NCI-H446 treated with DMSO at 0.1 percent for 48 hours (cell line): ENCODE results near the gene IL13RA1.
A peak's percentile ranks its signal among the peaks of the same experiment; 100 is the strongest.
"Not testable (repeated sequence)": the region's sequence is repeated elsewhere in the genome, so short reads cannot be mapped to it uniquely, and the experiment has no call there.

ENCODE experiments used
- DNase-seq: peaks from one replicate; lab custom pipeline; 2025; lab: John Stamatoyannopoulos, UW

IL13RA1 gene

GRCh38 chrX:118726887-118727685 lies at the start of gene IL13RA1:
TSS of gene IL13RA1 (plus strand) at chrX:118727606. CDS start at chrX:118727639, 33 bp downstream.
- peak; percentile 10 for DNase-seq

DNA sequence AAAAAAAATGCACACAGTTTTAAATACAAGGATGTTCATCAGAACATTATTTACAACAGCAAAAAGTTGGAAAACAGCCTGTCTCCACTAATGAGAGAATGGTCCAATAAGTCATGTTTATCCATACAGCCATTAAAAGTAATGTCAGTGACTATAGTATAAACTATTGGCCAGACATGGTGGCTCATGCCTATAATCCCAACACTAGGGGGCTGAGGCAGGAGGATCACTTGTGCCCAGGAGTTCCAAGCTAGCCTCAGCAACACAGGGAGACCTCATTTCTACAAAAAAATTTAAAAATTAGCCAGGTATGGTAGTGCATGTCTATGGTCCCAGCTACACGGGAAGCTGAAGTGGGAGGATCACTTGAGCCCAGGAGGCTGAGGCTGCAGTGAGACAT lies 48.1 kb upstream of the IL13RA1 start:
- no peak for DNase-seq

DNA sequence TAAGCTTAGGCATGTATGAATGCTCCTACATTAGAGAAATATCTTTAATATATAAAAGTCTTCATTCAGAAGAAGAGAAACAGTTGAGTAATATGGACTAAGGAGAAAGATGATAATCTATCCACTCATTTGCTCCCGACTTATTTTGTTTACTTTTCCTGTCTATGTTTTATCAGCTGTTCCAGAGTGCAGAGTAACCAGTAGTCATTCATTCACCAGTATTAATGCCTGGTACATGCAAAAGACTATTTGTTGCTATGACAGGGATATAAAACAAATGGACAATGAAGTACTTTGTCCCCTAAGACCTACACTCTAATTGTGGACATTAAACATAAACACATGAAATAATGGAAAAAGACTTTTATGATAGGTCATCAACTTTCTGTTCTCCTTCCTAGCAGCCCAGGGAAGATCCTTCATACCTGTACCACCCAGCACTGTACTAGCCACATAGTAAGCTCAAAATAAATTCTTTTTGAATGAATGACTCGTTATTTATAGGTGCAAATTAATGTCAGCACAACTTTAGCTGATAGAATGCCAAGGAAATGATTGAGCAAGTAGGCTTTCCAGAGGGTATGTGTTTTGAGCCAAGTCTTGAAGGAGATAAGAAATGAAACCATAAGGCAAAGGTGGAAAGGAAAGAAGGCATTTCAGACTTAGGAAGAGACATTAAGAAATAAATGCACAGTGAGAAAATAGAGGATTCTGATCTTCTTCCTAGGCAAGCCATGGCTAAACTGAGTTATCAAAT lies 45.0 kb upstream of the IL13RA1 start:
- no peak for DNase-seq

GRCh38 chrX:118685393-118685792 lies 42.0 kb upstream of the IL13RA1 start:
- DNase-seq, result no peak

GRCh38 chrX:118688935-118689334 lies 38.5 kb upstream of the IL13RA1 start:
- no peak for DNase-seq

DNA sequence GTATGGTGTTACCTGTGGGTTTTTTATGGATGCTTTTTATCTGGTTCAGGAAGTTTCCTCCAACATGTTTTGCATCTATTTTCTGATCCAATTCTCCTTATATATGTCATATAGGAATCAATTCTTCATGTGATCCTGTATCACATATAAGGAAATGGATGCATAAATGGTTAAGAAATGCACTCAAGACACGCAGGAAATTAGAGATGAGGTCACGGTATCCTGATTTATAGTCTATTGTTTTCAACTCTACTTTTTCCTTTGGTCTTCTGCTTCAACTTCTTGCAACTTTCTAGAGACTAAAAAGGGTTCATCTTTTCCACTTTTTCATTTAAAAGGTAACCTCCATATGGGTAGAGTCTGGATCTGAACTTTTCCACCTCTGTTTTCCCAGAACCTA lies 33.6 kb upstream of the IL13RA1 start:
- no peak for DNase-seq

DNA sequence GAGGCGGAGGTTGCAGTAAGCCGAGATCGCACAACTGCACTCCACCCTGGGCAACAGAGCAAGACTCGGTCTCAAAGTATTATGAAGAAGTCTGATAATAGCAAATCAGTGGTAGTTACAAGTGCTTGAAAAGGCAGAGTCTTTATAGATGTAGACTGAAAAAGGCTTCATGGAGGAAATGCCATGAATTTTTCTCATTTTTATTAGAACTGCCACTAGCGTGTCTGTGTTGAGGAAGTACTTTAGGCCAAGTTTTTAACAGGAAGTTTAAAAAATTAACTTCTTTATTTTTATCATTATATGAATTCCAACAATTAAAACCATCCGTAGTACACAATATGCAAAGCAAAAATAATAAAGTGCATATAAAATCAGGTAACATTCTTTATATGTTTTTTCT lies 32.8 kb upstream of the IL13RA1 start:
- no peak for DNase-seq

DNA sequence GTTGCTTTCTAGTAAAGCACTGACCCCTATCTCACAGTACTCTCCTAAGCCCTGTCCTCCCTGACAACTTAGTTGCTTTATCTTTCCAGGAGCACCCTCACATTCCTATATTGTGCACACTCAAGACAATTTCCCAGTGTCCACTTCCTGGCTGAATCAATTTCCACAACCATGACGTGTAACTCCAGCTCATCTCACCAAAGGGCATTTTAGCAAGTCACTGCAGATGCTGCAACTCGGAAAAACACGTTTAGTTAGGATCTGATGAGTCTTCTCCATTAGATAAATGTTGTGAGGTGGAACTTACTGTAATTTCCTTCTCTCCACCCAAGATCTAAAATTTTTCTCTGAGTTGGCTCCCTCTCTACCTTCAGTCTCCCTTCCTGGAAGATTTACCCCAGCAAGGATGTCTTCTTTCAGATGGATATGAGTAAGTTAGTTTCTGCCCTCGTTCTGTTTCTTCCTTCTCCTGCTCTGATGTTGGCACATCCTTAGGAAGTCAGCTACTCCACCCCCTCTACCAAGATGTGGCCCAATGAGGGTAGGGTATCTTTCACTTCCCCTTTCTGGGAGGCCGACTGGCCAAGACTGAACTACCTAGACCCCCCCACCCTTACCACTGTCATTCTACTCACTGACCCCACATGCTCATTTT lies 28.8 kb upstream of the IL13RA1 start:
- DNase-seq, result no peak

GRCh38 chrX:118702741-118703140 lies 24.7 kb upstream of the IL13RA1 start:
- no peak for DNase-seq

GRCh38 chrX:118706681-118707080 lies 20.7 kb upstream of the IL13RA1 start:
- no peak for DNase-seq

- DNase-seq, result no peak
Observed at GRCh38 chrX:118714521-118714920, 12.9 kb upstream of the IL13RA1 start.

DNA sequence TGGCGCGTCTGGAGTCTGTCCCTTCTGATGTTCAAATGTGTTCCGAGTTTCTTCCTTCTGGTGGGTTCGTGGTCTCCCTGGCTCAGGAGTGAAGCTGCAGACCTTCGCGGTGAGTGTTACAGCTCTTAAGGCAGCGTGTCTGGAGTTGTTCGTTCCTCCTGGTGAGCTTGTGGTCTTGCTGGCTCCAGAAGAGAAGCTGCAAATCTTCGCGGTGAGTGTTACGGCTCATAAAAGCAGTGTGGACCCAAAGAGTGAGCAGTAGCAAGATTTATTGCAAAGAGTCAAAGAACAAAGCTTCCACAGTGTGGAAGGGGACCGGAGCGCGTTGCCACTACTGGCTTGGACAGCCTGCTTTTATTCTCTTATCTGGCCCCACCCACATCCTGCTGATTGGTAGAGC lies 11.5 kb upstream of the IL13RA1 start:
- not testable (repeated sequence) for DNase-seq

DNA sequence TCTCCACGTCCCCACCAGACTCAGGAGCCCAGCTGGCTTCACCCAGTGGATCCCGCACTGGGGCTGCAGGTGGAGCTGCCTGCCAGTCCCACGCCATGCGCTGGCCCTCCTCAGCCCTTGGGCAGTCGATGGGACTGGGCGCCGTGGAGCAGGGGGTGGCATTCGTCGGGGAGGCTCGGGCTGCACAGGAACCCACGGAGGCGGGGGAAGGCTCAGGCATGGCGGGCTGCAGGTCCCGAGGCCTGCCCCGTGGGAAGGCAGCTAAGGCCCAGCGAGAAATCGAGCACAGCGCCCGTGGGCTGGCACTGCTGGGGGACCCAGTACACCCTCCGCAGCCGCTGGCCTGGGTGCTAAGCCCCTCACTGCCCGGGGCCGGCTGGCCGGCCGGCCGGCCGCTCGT lies 10.6 kb upstream of the IL13RA1 start:
- DNase-seq, result not testable (repeated sequence)

GRCh38 chrX:118717678-118718391 lies 9.6 kb upstream of the IL13RA1 start:
- no peak for DNase-seq

GRCh38 chrX:118718737-118719136 lies 8.7 kb upstream of the IL13RA1 start:
- DNase-seq, result no peak

DNA sequence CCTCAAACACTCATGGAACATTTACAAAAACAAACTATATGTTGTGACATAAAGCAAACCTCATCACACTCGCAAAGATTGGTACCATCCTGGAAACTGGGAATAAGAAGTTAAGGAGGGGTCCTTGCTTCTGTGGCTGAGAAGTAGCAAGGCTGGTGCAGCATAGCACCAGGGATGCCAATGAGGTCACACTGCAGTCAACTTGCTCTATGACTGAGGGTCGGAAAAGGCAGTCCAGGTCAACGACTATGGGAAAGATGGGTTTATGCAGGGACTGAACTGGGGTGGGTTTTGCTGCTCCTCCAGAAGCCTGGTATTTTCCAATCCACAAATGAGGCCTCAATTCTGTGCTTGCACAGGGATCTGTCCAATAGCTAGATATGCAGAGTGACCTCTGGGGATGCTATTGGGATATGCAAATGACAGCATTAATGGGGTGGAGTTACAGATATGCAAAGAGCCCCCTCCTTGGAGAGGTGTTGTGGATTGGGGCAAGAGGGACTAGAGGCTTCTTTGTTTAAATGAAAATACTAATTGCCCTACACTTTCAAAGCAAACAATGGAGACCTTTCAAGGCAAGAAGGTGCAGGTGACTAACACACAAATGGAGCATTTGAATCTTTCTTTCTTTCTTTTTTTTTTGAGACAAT lies 7.2 kb upstream of the IL13RA1 start:
- DNase-seq, result no peak

DNA sequence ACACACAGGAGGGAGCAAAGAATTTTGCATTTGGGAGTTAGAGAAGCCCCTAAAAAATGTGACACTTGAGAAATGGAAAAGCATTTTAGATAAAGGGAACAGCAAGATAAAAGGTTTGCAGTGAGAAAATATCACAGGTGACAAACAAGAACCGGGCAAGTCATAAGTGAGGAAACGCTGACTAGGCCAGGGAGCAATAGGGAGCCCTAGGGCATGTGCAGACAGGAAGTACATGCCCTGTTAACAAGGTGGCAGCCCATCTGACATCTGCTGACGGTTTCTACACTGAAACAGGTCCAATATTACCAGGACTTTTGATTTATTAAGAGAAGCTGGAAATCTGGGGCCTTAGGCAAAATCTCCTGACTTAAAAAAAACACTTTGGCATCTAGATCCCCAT lies 4.0 kb upstream of the IL13RA1 start:
- no peak for DNase-seq

GRCh38 chrX:118724365-118724764 lies 3.0 kb upstream of the IL13RA1 start:
- DNase-seq, result no peak

DNA sequence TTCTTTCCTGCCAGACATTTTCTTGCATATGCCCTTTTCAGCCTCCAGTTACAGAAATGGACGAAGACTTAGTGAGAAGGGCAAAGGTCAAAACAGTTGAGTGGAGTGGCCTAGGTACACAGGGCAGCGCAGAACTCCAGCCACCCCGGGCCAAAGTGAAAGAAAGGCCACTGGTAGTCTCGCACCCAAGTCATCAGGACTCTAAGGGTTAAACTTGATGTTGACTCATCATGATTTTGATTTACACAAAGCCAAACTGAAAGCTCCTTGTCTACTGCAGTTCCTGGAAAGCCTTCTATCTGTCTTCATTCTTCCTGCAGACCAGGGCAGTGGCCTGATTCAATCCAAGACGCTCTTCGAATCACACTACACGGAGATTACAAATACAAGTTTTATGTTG lies 2.6 kb upstream of the IL13RA1 start:
- no peak for DNase-seq

DNA sequence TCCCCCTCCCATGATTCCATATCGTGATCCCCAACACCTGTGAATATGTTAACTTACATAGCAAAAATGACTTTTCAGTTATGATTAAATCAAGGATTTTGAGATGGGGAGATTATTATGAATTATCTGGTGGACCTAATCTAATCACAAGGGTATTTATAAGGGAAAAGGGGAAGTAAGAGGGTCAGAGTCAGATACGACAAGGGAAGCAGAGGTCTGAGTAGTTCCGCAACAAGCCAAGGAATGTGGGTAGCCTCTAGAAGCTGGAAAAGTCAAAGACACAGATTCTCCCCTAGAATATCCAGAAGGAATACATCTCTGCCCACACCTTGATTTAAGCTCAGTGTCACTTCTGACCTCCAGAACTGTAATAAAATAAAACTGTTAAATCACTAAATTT lies 1.0 kb upstream of the IL13RA1 start:
- no peak for DNase-seq

GRCh38 chrX:118727686-118728339 lies 407 bp downstream of the IL13RA1 start:
- no peak for DNase-seq
